ENCODE data around the gene RAB29. TPM values are rescaled to one million over a fixed set of nuclear protein-coding genes. Genes with fewer than 3 reads are reported as not detected.
A peak's percentile ranks its signal among the peaks of the same experiment; 100 is the strongest.

The RAB29 gene
- polyA plus RNA-seq, 1 donor from 2014 or later = 92.2 TPM

GRCh38 chr1:205804605-205805004 lies 29.3 kb upstream of the RAB29 start:
- no peaks in the 10 kb centered on the region for H3K9me3 Mint-ChIP-seq
- no peaks in the 10 kb centered on the region for H3K27me3 Mint-ChIP-seq
- H3K27ac Mint-ChIP-seq = peak overlapping the region in 1 of 3 donors; percentile 3
- peak overlapping the region in 1 of 4 donors; percentile 27 for H3K4me3 Mint-ChIP-seq
- H3K4me1 Mint-ChIP-seq = peaks cover 25 to 39% (median 26%) of the 10 kb centered on the region in 3 donors
- peaks cover 6% of the 10 kb centered on the region for H3K36me3 Mint-ChIP-seq

- Mint-ChIP-seq H3K9me3 (no peaks in the 10 kb centered on the region), H3K4me3 (no peak overlapping the region), H3K27me3 (no peaks in the 10 kb centered on the region), H3K36me3 (peaks cover 6% of the 10 kb centered on the region), H3K4me1 (peaks cover 23 to 33% (median 25%) of the 10 kb centered on the region in 3 donors), H3K27ac (no peak overlapping the region)
Measured at GRCh38 chr1:205803986-205804385, 28.7 kb upstream of the RAB29 start.

GRCh38 chr1:205802060-205802459 lies 26.8 kb upstream of the RAB29 start:
- H3K27ac Mint-ChIP-seq = no peak overlapping the region
- no peak overlapping the region for H3K4me3 Mint-ChIP-seq
- H3K27me3 Mint-ChIP-seq = no peaks in the 10 kb centered on the region
- no peaks in the 10 kb centered on the region for H3K9me3 Mint-ChIP-seq
- H3K4me1 Mint-ChIP-seq = peaks cover 13 to 19% (median 16%) of the 10 kb centered on the region in 3 donors
- H3K36me3 Mint-ChIP-seq = peaks cover 6% of the 10 kb centered on the region

- Mint-ChIP-seq H3K4me1 (peaks cover 9 to 14% (median 13%) of the 10 kb centered on the region in 3 donors), H3K36me3 (peaks cover 6% of the 10 kb centered on the region), H3K4me3 (peak overlapping the region in 1 of 4 donors; percentile 30), H3K27ac (peak overlapping the region in 1 of 3 donors; percentile 71), H3K27me3 (no peaks in the 10 kb centered on the region), H3K9me3 (no peaks in the 10 kb centered on the region)
Measured at GRCh38 chr1:205800981-205801703, 25.9 kb upstream of the RAB29 start.

GRCh38 chr1:205800427-205800826 lies 25.1 kb upstream of the RAB29 start:
- Mint-ChIP-seq H3K36me3 (peaks cover 6% of the 10 kb centered on the region), H3K9me3 (no peaks in the 10 kb centered on the region), H3K4me1 (peaks cover 6 to 7% (median 6%) of the 10 kb centered on the region in 3 donors), H3K4me3 (no peak overlapping the region), H3K27me3 (no peaks in the 10 kb centered on the region), H3K27ac (no peak overlapping the region)

- Mint-ChIP-seq H3K9me3 (no peaks in the 10 kb centered on the region), H3K36me3 (peaks cover 11% of the 10 kb centered on the region), H3K27ac (no peak overlapping the region)
Measured at GRCh38 chr1:205798577-205798976, 23.3 kb upstream of the RAB29 start.

GRCh38 chr1:205797168-205797567 lies 21.9 kb upstream of the RAB29 start:
- Mint-ChIP-seq H3K9me3 (no peaks in the 10 kb centered on the region), H3K4me3 (no peak overlapping the region), H3K36me3 (peaks cover 11% of the 10 kb centered on the region), H3K4me1 (peaks cover 20 to 21% (median 21%) of the 10 kb centered on the region in 3 donors), H3K27ac (no peak overlapping the region), H3K27me3 (no peaks in the 10 kb centered on the region)

More at GRCh38 chr1:205798577-205798976, 23.3 kb upstream of the RAB29 start:
- H3K27me3 Mint-ChIP-seq = no peaks in the 10 kb centered on the region
- peaks cover 13 to 16% (median 14%) of the 10 kb centered on the region in 3 donors for H3K4me1 Mint-ChIP-seq
- H3K4me3 Mint-ChIP-seq = no peak overlapping the region

GRCh38 chr1:205794011-205794730 lies 18.9 kb upstream of the RAB29 start:
- Mint-ChIP-seq H3K4me1 (peaks cover 20 to 24% (median 23%) of the 10 kb centered on the region in 3 donors), H3K36me3 (peaks cover 9% of the 10 kb centered on the region), H3K27me3 (no peaks in the 10 kb centered on the region), H3K9me3 (no peaks in the 10 kb centered on the region), H3K27ac (no peak overlapping the region), H3K4me3 (peak overlapping the region in 2 of 4 donors; percentile 30 to 36)

- peaks cover 9% of the 10 kb centered on the region for H3K36me3 Mint-ChIP-seq
- H3K27ac Mint-ChIP-seq = no peak overlapping the region
- no peaks in the 10 kb centered on the region for H3K9me3 Mint-ChIP-seq
- peak overlapping the region in 1 of 4 donors; percentile 24 for H3K4me3 Mint-ChIP-seq
- H3K4me1 Mint-ChIP-seq = peaks cover 20 to 24% (median 23%) of the 10 kb centered on the region in 3 donors
- no peaks in the 10 kb centered on the region for H3K27me3 Mint-ChIP-seq
Measured at GRCh38 chr1:205792961-205793673, 17.8 kb upstream of the RAB29 start.

GRCh38 chr1:205792481-205792881 lies 17.2 kb upstream of the RAB29 start:
- Mint-ChIP-seq H3K4me3 (no peak overlapping the region), H3K27me3 (no peaks in the 10 kb centered on the region), H3K9me3 (no peaks in the 10 kb centered on the region), H3K27ac (peak overlapping the region in 1 of 3 donors; percentile 33), H3K36me3 (peaks cover 9% of the 10 kb centered on the region), H3K4me1 (peaks cover 20 to 24% (median 23%) of the 10 kb centered on the region in 3 donors)

GRCh38 chr1:205791568-205792180 lies 16.4 kb upstream of the RAB29 start:
- peaks cover 6% of the 10 kb centered on the region for H3K36me3 Mint-ChIP-seq
- peak overlapping the region in 2 of 3 donors; percentile 33 to 50 for H3K27ac Mint-ChIP-seq
- H3K27me3 Mint-ChIP-seq = no peaks in the 10 kb centered on the region
- peaks cover 20 to 24% (median 23%) of the 10 kb centered on the region in 3 donors for H3K4me1 Mint-ChIP-seq
- no peak overlapping the region for H3K4me3 Mint-ChIP-seq
- H3K9me3 Mint-ChIP-seq = no peaks in the 10 kb centered on the region

GRCh38 chr1:205787287-205787916 lies 12.1 kb upstream of the RAB29 start:
- H3K27ac Mint-ChIP-seq = no peak overlapping the region
- no peaks in the 10 kb centered on the region for H3K36me3 Mint-ChIP-seq
- no peaks in the 10 kb centered on the region for H3K9me3 Mint-ChIP-seq

GRCh38 chr1:205786601-205787000 lies 11.3 kb upstream of the RAB29 start:
- Mint-ChIP-seq H3K27ac (peak overlapping the region in 1 of 3 donors; percentile 53), H3K9me3 (no peaks in the 10 kb centered on the region), H3K4me1 (peaks cover 0 to 2% (median under 1%) of the 10 kb centered on the region in 3 donors), H3K4me3 (no peak overlapping the region), H3K27me3 (no peaks in the 10 kb centered on the region), H3K36me3 (no peaks in the 10 kb centered on the region)

More at GRCh38 chr1:205787287-205787916, 12.1 kb upstream of the RAB29 start:
- Mint-ChIP-seq H3K27me3 (no peaks in the 10 kb centered on the region), H3K4me1 (peaks cover 0 to 5% (median 2%) of the 10 kb centered on the region in 3 donors), H3K4me3 (no peak overlapping the region)

GRCh38 chr1:205785446-205785845 lies 10.2 kb upstream of the RAB29 start:
- Mint-ChIP-seq H3K27ac (no peak overlapping the region), H3K27me3 (no peaks in the 10 kb centered on the region), H3K9me3 (no peaks in the 10 kb centered on the region), H3K4me1 (peaks cover 0 to 5% (median 0%) of the 10 kb centered on the region in 3 donors), H3K36me3 (no peaks in the 10 kb centered on the region), H3K4me3 (no peak overlapping the region)

All from IgD-negative memory B cell (primary cell).